MM.1S (cell line): ENCODE data around the gene ZNF101.

ENCODE experiments used
- DNase-seq: peaks from one replicate; pipeline ENCODE4 v3.0.0-alpha.2; 2015
- H2AFZ ChIP-seq: fragments of 300-600 bp; sonication (generic); 2 replicates; pipeline ENCODE4 v1.6.0; 2016; ENCODE audit warnings: antibody characterized with exemption, low read length
- H3F3A ChIP-seq: fragments of 300-600 bp; sonication (generic); 2 replicates; pipeline ENCODE4 v1.6.1; 2016; ENCODE audit warnings: mild to moderate bottlenecking, antibody characterized with exemption, low read length, moderate library complexity, mixed read lengths; ENCODE audit not compliant: insufficient read depth
- H3K27ac ChIP-seq: fragments of 300-600 bp; sonication (generic); 2 replicates; pipeline ENCODE4 v1.5.1; 2016; ENCODE audit warnings: mild to moderate bottlenecking, low read length
- H3K27me3 ChIP-seq: fragments of 300-600 bp; sonication (generic); replicated peaks from 2 replicates; pipeline ENCODE4 v1.6.0; 2016; ENCODE audit warnings: low read length; ENCODE audit not compliant: insufficient read depth
- H3K36me3 ChIP-seq: fragments of 300-600 bp; sonication (generic); replicated peaks from 2 replicates; pipeline ENCODE4 v1.6.1; 2016; ENCODE audit warnings: mild to moderate bottlenecking, low read length, mixed read lengths; ENCODE audit not compliant: insufficient read depth
- H3K4me1 ChIP-seq: fragments of 300-600 bp; sonication (generic); 2 replicates; pipeline ENCODE4 v1.6.1; 2016; ENCODE audit warnings: low read length, mixed read lengths
- H3K4me2 ChIP-seq: fragments of 300-600 bp; sonication (generic); 2 replicates; pipeline ENCODE4 v1.6.0; 2016; ENCODE audit warnings: low read depth, low read length
- H3K4me3 ChIP-seq: fragments of 300-600 bp; sonication (generic); 2 replicates; pipeline ENCODE4 v1.5.1; 2016; ENCODE audit warnings: low read length, mixed read lengths
- H3K79me2 ChIP-seq: fragments of 300-600 bp; sonication (generic); 2 replicates; pipeline ENCODE4 v1.6.1; 2016; ENCODE audit warnings: mixed run types, low read length, mixed read lengths
- H3K9ac ChIP-seq: fragments of 300-600 bp; sonication (generic); 2 replicates; pipeline ENCODE4 v1.6.1; 2016; ENCODE audit warnings: low read length, mixed read lengths
- H3K9me2 ChIP-seq: fragments of 300-600 bp; sonication (generic); replicated peaks from 2 replicates; pipeline ENCODE4 v1.6.1; 2016; ENCODE audit warnings: mild to moderate bottlenecking, low read length, mixed read lengths; ENCODE audit not compliant: insufficient read depth
- H3K9me3 ChIP-seq: fragments of 300-600 bp; sonication (generic); replicated peaks from 2 replicates; pipeline ENCODE4 v1.6.1; 2016; ENCODE audit warnings: mild to moderate bottlenecking, low read length, mixed read lengths; ENCODE audit not compliant: insufficient read depth
- H4K20me1 ChIP-seq: fragments of 300-600 bp; sonication (generic); 2 replicates; pipeline ENCODE4 v1.6.1; 2016; ENCODE audit warnings: mild to moderate bottlenecking, low read length, moderate library complexity, mixed read lengths; ENCODE audit not compliant: insufficient read depth
- CTCF ChIP-seq: fragments of 300-600 bp; sonication (generic); IDR thresholded peaks from 2 replicates; pipeline ENCODE4 v1.5.1; 2016; ENCODE audit warnings: antibody characterized with exemption, low read length, mixed read lengths
- EZH2 ChIP-seq: fragments of 300-600 bp; sonication (generic); optimal IDR thresholded peaks from 2 replicates; pipeline ENCODE3; 2017; ENCODE audit warnings: low read depth, mild to moderate bottlenecking, antibody characterized with exemption, low read length, mixed read lengths
- EZH2phosphoT487 ChIP-seq: fragments of 300-600 bp; sonication (generic); IDR thresholded peaks from 2 replicates; pipeline ENCODE4 v1.6.1; 2018; ENCODE audit warnings: antibody characterized with exemption, low read length

ZNF101 gene

DNA sequence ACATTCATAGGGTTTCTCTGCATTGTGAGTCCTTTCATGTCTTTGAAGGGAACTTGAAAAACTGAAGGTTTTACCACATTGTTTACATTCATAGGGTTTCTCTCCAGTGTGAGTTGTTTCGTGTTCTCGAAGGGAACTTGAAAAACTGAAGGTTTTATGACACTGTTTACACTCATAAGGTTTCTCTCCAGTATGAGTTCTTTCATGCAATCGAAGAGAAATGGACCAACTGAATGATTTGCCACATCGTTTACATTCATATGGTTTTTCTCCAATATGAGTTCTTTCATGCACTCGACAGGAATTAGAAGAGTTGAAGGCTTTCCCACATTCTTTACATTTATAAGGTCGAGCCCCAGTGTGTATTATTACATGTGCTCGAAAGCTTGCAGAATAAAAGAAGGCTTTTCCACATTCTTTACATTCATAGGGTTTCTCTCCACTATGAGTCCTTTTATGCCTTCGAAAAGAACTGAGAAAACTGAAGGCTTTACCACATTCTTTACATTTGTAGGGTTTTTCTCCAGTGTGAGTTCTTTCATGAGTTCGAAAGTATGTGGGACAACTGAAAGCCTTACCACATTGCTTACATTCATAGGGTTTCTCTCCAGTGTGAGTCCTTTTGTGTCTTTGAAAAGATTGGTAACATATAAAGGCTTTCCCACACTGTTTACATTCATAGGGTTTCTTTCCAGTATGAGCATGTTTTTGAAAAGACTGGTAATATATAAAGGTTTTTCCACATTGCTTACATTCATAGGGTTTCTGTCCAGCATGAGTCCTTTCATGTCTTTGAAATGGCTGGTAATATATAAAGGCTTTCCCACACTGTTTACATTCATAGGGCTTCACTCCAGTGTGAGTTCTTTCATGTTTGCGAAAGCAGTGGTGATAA lies 43.5 kb downstream of the ZNF101 start:
- H3K4me2 ChIP-seq, result no peak overlapping the region
- H3K9me2 ChIP-seq, result no peaks in the 10 kb centered on the region
- H3K9ac ChIP-seq, result no peak overlapping the region
- no peaks in the 10 kb centered on the region for H3K27me3 ChIP-seq
- no peak overlapping the region for H3K27ac ChIP-seq
- H4K20me1 ChIP-seq, result no peaks in the 10 kb centered on the region
- TF ChIP-seq EZH2, result no peak
- no peak for TF ChIP-seq EZH2phosphoT487
- no peak for TF ChIP-seq CTCF
- H3K9me3 ChIP-seq, result no peaks in the 10 kb centered on the region; the same call in none of the 2 replicates
- no peak overlapping the region for H2AFZ ChIP-seq
- DNase-seq, result no peak
- no peak overlapping the region for H3K4me3 ChIP-seq
- H3F3A ChIP-seq, result no peaks in the 10 kb centered on the region
- no peaks in the 10 kb centered on the region for H3K4me1 ChIP-seq
- H3K36me3 ChIP-seq, result 0 out of 2 replicates have a peak, but pooled peaks cover 5% of the 10 kb centered on the region
- no peaks in the 10 kb centered on the region for H3K79me2 ChIP-seq

DNA sequence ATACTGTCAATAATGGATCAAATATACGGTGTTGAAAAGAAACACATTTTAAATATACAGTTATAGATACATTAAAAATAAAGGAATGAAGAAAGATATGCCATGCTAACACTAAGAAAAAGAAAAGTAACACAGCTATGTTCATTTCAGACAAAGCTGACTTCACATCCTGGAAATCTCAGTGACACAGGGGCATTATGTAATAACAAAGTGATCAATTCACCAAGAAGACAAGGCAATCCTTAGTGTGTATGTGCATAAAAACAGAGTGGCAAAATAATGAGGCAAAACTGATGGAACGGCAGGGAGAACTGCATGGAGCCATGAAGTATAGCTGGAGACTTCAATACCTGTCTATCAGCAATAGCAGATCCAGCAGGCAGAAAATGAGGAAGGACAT lies 51.2 kb downstream of the ZNF101 start:
- H3K9me2 ChIP-seq, result no peaks in the 10 kb centered on the region
- DNase-seq, result no peak
- H3K27ac ChIP-seq, result no peak overlapping the region
- H3K4me3 ChIP-seq, result no peak overlapping the region
- H3K4me2 ChIP-seq, result no peak overlapping the region
- no peaks in the 10 kb centered on the region for H4K20me1 ChIP-seq
- no peaks in the 10 kb centered on the region for H3K9me3 ChIP-seq
- TF ChIP-seq EZH2phosphoT487, result no peak
- TF ChIP-seq EZH2, result no peak
- no peak for TF ChIP-seq CTCF
- no peak overlapping the region for H3K9ac ChIP-seq
- no peaks in the 10 kb centered on the region for H3K36me3 ChIP-seq
- H3K4me1 ChIP-seq, result no peaks in the 10 kb centered on the region
- no peaks in the 10 kb centered on the region for H3F3A ChIP-seq
- no peaks in the 10 kb centered on the region for H3K27me3 ChIP-seq
- H3K79me2 ChIP-seq, result no peaks in the 10 kb centered on the region
- H2AFZ ChIP-seq, result no peak overlapping the region

DNA sequence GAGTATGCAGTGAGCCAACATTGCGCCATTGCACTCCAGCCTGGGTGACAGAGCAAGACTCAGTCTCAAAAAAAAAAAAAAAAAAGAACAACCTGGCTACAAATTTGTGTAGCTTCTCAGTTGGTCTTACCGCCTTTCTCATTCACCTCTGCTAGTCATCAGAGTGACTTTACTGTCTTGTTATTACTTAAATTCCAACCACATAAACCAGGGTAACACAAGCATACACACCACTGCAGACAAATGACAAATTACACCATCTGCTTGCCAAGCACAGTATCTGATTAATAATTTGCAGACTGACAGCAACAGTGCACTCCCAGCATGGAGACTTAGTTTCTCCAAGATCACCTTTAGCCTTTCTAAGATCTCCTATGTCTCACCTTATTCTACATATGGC lies 53.3 kb downstream of the ZNF101 start:
- no peaks in the 10 kb centered on the region for H3K36me3 ChIP-seq
- no peak overlapping the region for H3K9ac ChIP-seq
- H3K4me3 ChIP-seq, result no peak overlapping the region
- no peak overlapping the region for H2AFZ ChIP-seq
- DNase-seq, result no peak
- H3K4me1 ChIP-seq, result no peaks in the 10 kb centered on the region
- TF ChIP-seq EZH2 (no peak), CTCF (no peak), EZH2phosphoT487 (no peak)
- H3F3A ChIP-seq, result no peaks in the 10 kb centered on the region
- H3K9me3 ChIP-seq, result no peaks in the 10 kb centered on the region
- no peaks in the 10 kb centered on the region for H4K20me1 ChIP-seq
- no peak overlapping the region for H3K27ac ChIP-seq
- no peak overlapping the region for H3K4me2 ChIP-seq
- no peaks in the 10 kb centered on the region for H3K79me2 ChIP-seq
- H3K27me3 ChIP-seq, result no peaks in the 10 kb centered on the region
- H3K9me2 ChIP-seq, result no peaks in the 10 kb centered on the region
